GM21529 (cell line): ENCODE data around the gene IL1F10.
"Not testable (repeated sequence)": the region's sequence is repeated elsewhere in the genome, so short reads cannot be mapped to it uniquely, and the experiment has no call there.

Experiments
- ATAC-seq: cut with Tn5 transposase; IDR thresholded peaks from one replicate; pipeline ENCODE4 v1.9.1; 2021; ENCODE audit not compliant: unreplicated experiment

The IL1F10 gene

GRCh38 chr2:113080134-113080533 is 12.4 kb downstream of the IL1F10 start:
- no peak for ATAC-seq

DNA sequence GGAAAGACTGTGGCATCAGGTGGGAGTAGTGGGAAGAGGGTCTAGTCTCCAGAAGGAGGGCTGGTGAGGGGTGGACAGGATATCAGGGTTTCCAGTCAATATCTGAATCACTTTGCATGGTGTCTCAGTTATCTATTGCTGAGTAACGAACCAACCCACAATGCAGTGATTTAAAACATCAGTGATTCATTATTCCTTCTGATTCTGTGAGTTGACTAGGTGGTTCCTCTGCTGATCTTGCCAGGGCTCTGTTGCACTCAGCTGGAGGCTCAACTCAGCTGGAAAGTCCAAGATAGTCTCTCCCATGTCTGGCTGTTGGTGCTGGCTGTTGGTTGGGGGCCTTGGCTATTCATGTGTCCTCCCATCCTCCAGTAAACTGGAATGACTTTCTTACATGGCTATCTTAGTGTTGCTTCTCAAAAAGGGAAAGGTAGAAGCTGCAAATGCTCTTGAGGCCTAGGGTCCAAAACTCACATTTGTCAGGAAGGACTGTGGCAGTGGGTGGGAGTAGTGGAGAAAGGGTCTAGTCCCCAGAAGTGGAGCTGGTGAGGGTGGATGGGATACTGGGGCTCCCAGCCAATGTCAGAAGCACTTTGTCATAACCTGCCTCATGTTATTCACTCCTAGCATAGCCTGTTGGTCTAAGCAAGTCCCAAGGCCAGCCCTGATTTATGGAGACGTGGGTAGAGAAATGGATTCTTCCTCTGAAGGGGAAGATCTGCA is 13.9 kb downstream of the IL1F10 start:
- ATAC-seq: no peak

GRCh38 chr2:113083296-113083695 is 15.5 kb downstream of the IL1F10 start:
- ATAC-seq: no peak

DNA sequence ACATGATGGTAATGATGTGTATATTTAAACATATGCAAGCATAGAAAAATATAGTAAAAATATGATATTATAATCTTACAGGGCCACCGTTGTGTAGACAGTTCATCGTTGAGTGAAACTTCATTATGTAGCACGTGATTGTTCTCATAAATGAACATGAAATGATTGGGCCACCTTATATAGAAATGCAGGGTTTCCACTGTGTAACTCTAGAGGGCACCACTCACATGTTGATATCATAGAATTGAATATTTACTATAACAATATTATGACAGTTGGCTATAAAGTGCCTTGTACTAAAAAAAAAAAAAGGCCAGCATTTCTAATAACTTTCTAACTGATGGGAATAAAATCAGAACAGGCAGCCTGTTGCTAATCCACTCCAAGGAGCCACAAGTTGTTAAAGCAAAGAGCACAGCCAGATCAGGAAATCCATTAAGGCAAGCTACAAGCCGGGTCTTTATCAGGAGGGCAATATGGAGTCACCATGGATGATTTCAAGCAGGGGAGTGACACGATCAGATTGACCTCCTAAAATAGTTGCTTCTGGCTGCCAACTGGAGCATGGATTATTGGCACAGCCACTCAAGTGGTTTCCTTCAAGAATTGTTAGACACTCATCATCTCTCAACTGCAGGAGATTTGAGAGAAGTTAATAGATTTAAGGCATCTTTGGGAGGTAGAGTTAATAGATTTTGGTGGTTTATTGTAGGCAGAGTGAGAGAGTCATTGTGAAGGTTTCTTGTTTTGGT is 16.7 kb downstream of the IL1F10 start:
- no peak for ATAC-seq

- ATAC-seq: no peak
These were observed 17.8 kb downstream of the IL1F10 start for GRCh38 chr2:113085542-113085941.

- ATAC-seq: no peak
These were observed 20.6 kb downstream of the IL1F10 start for GRCh38 chr2:113088213-113088992.

DNA sequence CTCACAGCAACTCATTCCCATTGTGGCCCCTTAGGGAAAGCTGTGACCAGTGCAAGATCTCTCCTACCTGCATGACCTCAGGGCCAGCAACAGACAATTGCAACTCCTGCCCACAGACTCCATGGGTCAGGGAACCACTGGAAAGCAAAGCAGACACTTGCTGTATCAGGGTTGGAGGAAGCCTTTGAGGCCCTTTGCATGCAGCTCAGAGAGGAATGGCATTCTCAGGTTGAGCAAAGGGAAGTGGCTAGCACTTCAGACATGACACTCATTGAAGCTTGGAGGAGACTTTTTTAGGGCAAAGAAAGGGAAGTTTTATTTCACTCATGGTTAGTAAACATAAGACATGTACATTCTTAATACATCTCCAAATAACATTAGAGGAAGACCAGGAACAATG is 22.1 kb downstream of the IL1F10 start:
- ATAC-seq: no peak

- ATAC-seq: no peak
These were observed 23.6 kb downstream of the IL1F10 start for GRCh38 chr2:113091231-113091896.

GRCh38 chr2:113092864-113093612 is 25.3 kb downstream of the IL1F10 start:
- ATAC-seq: no peak

- no peak for ATAC-seq
These were observed 25.8 kb downstream of the IL1F10 start for GRCh38 chr2:113093613-113093977.

GRCh38 chr2:113096306-113096705 is 28.5 kb downstream of the IL1F10 start:
- ATAC-seq: not testable (repeated sequence)

GRCh38 chr2:113096842-113097618 is 29.3 kb downstream of the IL1F10 start:
- not testable (repeated sequence) for ATAC-seq

DNA sequence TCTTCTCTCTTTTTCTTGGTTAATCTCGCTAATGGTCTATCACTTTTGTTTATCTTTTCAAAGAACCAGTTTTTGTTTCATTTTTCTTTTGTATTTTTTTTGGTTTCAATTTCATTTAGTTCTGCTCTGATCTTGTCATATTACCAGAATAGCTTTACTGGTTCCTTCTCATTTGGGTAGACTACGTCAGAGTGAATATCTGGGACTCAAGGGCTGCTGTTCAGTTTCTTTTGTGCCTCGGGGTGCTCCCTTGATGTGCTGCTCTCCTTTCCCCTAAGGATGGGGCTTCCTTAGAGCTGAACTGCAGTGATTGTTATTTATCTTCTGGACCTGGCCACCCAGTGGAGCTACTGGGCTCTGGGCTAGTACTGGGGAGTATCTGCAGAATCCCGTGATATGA is 30.3 kb downstream of the IL1F10 start:
- peak; percentile 62 for ATAC-seq

DNA sequence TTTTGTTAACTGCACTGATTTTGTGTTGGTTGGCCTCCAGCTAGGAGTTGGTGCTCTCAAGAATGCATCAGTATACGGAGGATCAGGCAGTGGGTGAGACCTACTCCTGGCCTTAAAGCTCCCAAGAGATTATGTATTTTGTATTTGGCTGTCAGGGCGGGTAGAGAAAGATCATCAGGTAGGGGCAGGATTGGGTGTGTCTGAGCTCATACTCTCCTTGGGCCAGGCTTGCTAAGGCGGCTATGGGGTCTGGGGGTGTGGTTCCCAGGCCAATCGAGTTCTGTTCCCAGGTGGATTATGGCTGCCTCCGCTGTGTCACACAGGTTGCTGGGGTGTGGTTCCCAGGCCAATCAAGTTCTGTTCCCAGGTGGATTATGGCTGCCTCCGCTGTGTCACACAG is 30.8 kb downstream of the IL1F10 start:
- no peak for ATAC-seq

- ATAC-seq: no peak
These were observed 34.4 kb downstream of the IL1F10 start for GRCh38 chr2:113102133-113102532.

DNA sequence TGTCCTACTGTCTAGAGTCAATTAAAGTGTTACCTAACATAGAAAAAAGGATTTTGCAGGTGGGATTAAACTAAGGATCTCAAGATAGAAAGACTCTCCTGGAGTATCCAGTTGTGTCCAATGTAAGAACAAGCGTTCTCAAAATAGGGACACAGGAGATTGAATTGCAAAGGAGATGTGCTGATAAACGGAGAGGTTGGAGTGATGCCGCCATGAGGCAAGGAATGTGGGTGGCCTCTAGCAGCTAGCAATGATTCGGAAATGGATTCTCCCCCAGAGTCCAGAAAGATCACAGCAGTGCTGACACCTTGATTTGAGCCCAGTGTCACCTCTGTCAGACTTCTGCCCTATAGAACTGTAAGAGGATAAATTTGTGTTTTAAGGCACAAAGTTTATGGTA is 35.5 kb downstream of the IL1F10 start:
- ATAC-seq: no peak

GRCh38 chr2:113104054-113104611 is 36.4 kb downstream of the IL1F10 start:
- no peak for ATAC-seq

- ATAC-seq: no peak
These were observed 37.4 kb downstream of the IL1F10 start for GRCh38 chr2:113105047-113105785.

DNA sequence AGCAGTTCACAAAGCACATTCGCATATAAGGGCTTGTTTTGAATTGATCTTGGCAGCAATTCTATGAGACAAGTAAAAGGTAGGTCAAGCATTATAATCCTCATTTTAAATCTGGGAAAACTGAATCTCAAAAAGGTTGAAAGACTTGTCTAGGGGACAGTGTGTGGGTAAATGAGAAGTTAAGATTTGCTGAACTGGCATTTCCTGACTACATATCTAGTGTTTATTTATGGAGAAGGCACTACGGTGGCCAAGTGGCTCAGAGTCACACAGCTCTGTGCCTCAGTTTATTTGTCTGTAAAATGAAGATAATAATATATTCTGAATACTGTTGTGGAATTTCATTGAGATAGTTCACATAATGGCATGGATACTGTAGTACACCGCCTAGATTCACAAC is 43.4 kb downstream of the IL1F10 start:
- ATAC-seq: no peak
